ENCODE results near the gene GH1. TPM values are rescaled to one million over a fixed set of nuclear protein-coding genes. Genes with fewer than 3 reads are reported as not detected.

Gene GH1
- total RNA-seq, 1 experiment from 2014 or later: not detected

DNA sequence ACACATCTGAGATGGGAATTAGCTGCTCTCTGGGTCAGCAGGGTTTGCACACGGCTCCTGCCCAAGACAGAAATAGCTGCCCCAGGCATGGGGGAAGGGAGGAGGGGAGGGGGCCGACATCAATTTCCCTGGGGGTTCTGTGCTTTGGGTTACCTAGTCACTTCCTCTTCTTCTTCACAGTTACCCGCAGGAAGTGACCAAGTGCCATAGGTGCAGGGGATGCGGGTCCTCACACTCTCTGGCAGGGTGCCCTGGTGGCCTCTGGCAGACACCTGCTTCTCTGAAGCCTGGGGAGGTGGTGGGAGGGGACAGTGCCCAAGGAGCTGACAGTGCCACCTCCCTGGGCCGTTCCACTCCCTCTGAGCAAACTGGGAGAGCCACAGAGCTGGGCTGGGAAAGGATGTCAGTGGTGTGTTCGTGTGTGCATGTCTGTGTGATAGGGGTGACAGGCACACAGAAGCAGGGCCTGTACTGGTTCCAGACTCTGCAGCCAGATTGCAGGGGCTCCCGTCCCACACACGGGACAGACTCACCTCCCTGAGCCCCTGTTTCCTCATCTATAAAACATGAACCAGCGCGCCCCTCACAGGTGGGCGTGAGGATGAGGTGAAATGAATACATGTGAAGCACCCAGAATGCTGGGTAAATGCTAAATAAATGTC, 35.9 kb upstream of the GH1 start:
- DNase-seq (ENCODE audit: low read depth, low spot score) (no peak), ATAC-seq (no peak)
- no peak overlapping the region for H3K27ac ChIP-seq (ENCODE audit: low read length)
- no peaks in the 10 kb centered on the region for H3K27me3 ChIP-seq (ENCODE audit: control insufficient read depth, insufficient read depth, low read length)
- H3K4me3 ChIP-seq (ENCODE audit: low read depth in 2 of 2, low read length in 2 of 2): no peak overlapping the region
- ChIA-PET POLR2A (interaction anchor here (0.6 kb wide), 1 partner anchor 72 kb away, joined by 14 read pairs; no protein-coding TSS in a partner anchor), CTCF (interaction anchor here (0.5 kb wide), 1 partner anchor 76 kb away, joined by 4 read pairs; no protein-coding TSS in a partner anchor)
- in situ Hi-C loops (cut with HindIII; ENCODE audit: low pct_unique_long_range_greater_than_20kb, low sequenced_read_pairs): no loop called here
- BruUV-seq (replicated peaks): no TSS peak
- intact Hi-C loops (cut with micrococcal nuclease; ENCODE audit: unreplicated experiment): no loop called here
- no peaks in the 10 kb centered on the region for H3K4me1 ChIP-seq (ENCODE audit: control insufficient read depth, insufficient read depth, low read length)
- no peaks in the 10 kb centered on the region for H3K9me3 ChIP-seq (ENCODE audit: control insufficient read depth, insufficient read depth, low read depth, low read length)
- TF ChIP-seq, protein P1, sequence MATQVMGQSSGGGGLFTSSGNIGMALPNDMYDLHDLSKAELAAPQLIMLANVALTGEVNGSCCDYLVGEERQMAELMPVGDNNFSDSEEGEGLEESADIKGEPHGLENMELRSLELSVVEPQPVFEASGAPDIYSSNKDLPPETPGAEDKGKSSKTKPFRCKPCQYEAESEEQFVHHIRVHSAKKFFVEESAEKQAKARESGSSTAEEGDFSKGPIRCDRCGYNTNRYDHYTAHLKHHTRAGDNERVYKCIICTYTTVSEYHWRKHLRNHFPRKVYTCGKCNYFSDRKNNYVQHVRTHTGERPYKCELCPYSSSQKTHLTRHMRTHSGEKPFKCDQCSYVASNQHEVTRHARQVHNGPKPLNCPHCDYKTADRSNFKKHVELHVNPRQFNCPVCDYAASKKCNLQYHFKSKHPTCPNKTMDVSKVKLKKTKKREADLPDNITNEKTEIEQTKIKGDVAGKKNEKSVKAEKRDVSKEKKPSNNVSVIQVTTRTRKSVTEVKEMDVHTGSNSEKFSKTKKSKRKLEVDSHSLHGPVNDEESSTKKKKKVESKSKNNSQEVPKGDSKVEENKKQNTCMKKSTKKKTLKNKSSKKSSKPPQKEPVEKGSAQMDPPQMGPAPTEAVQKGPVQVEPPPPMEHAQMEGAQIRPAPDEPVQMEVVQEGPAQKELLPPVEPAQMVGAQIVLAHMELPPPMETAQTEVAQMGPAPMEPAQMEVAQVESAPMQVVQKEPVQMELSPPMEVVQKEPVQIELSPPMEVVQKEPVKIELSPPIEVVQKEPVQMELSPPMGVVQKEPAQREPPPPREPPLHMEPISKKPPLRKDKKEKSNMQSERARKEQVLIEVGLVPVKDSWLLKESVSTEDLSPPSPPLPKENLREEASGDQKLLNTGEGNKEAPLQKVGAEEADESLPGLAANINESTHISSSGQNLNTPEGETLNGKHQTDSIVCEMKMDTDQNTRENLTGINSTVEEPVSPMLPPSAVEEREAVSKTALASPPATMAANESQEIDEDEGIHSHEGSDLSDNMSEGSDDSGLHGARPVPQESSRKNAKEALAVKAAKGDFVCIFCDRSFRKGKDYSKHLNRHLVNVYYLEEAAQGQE (IDR thresholded peaks at IDR 0.05; ENCODE audit: insufficient read depth in 1 of 2, low read depth in 2 of 2, low read length in 1 of 2): no peak
- TF ChIP-seq TCF7L2 (IDR thresholded peaks at IDR 0.05; ENCODE audit: low read depth, low read length): no peak
- TF ChIP-seq SIN3A (IDR thresholded peaks at IDR 0.05; ENCODE audit: borderline replicate concordance, insufficient read depth, low read depth, low read length): no peak
- TF ChIP-seq POLR2AphosphoS5 (IDR thresholded peaks at IDR 0.05; ENCODE audit: low read depth, low read length): no peak
- TF ChIP-seq, protein P2, sequence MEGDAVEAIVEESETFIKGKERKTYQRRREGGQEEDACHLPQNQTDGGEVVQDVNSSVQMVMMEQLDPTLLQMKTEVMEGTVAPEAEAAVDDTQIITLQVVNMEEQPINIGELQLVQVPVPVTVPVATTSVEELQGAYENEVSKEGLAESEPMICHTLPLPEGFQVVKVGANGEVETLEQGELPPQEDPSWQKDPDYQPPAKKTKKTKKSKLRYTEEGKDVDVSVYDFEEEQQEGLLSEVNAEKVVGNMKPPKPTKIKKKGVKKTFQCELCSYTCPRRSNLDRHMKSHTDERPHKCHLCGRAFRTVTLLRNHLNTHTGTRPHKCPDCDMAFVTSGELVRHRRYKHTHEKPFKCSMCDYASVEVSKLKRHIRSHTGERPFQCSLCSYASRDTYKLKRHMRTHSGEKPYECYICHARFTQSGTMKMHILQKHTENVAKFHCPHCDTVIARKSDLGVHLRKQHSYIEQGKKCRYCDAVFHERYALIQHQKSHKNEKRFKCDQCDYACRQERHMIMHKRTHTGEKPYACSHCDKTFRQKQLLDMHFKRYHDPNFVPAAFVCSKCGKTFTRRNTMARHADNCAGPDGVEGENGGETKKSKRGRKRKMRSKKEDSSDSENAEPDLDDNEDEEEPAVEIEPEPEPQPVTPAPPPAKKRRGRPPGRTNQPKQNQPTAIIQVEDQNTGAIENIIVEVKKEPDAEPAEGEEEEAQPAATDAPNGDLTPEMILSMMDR (IDR thresholded peaks at IDR 0.05): no peak
- no peaks in the 10 kb centered on the region for H3K36me3 ChIP-seq (ENCODE audit: control insufficient read depth, insufficient read depth, low read length)

DNA sequence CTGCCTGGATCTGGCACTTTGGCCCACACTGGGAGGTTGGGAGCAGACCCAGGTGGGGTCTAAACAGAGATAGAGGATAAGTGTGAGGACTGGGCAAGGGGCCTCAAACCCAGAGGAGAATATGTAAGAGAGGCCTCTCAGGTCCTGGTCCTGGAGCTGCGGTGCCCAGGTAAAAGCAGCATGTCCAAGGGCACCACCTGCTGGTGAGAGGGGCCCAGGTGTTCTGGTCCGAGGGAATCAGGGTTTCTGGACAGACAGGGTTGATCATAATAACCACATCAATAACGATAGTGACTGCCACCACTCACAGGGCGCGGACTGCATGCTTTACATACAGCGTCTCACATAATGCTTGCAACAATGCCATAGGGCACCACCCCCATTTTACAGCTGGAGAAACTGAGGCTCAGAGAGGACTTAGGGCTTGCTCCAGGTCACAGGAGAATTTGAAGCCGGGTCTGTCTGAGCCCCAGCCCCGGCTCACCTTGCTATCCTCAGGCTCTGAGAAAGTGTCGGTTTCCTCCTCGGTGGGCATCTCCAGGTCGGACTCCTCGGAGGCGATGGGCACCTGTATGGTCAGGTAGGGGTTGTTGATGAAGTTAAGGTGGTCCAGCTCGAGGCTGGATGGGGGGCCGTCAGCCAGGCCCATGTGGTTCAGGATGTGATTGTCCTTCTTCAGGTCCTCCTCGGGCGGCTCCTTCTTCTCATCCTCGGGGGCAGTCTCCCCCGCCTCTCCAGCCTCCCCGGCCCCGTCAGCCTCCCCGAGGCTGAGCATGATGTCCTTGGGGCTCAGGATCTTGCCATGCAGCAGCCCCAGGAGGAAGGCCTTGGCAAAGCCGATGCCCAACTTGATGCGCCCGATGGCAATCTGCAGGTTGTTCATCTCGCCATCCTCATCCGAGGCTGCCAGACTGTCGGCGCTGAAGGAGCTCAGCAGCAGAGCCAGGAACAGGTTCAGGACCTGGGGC, 32.6 kb upstream of the GH1 start:
- no TSS peak for BruUV-seq (replicated peaks)
- in situ Hi-C loops (cut with HindIII; ENCODE audit: low pct_unique_long_range_greater_than_20kb, low sequenced_read_pairs): no loop called here
- Histone ChIP-seq H3K4me3 (ENCODE audit: low read depth in 2 of 2, low read length in 2 of 2) (no peak overlapping the region), H3K9me3 (ENCODE audit: control insufficient read depth, insufficient read depth, low read depth, low read length) (no peaks in the 10 kb centered on the region), H3K36me3 (ENCODE audit: control insufficient read depth, insufficient read depth, low read length) (no peaks in the 10 kb centered on the region), H3K27ac (ENCODE audit: low read length) (no peak overlapping the region), H3K4me1 (ENCODE audit: control insufficient read depth, insufficient read depth, low read length) (no peaks in the 10 kb centered on the region), H3K27me3 (ENCODE audit: control insufficient read depth, insufficient read depth, low read length) (no peaks in the 10 kb centered on the region)
- TF ChIP-seq, protein P2 (IDR thresholded peaks at IDR 0.05): peak; percentile 78; the same call in 1 of the 2 replicates
- no peak for TF ChIP-seq SIN3A (IDR thresholded peaks at IDR 0.05; ENCODE audit: borderline replicate concordance, insufficient read depth, low read depth, low read length)
- intact Hi-C loops (cut with micrococcal nuclease; ENCODE audit: unreplicated experiment): no loop called here
- CTCF ChIA-PET: interaction anchor here (0.5 to 2.0 kb wide), 3 partner anchors 32 to 137 kb away, joined by 3 to 13 read pairs (median 7); no protein-coding TSS in a partner anchor
- ATAC-seq: peak; percentile 68; the same call in 1 of the 2 replicates
- POLR2A ChIA-PET: no interaction called here
- peak; percentile 8 for DNase-seq (ENCODE audit: low read depth, low spot score)

Data from Panc1 (cell line).